HL-60 (cell line): ENCODE measurements around the gene CKAP5.

ENCODE experiments used
- GABPA ChIP-seq: IDR thresholded peaks from 2 replicates; pipeline ENCODE4 v1.6.1; 2012; ENCODE audit warnings: low read depth
- POLR2AphosphoS5 ChIP-seq: IDR thresholded peaks from 2 replicates; pipeline ENCODE4 v1.6.1; 2012; ENCODE audit warnings: low read depth
- SPI1 ChIP-seq: IDR thresholded peaks from 2 replicates; pipeline ENCODE4 v1.6.1; 2012; ENCODE audit warnings: low read depth, mild to moderate bottlenecking, borderline replicate concordance
- TF ChIP-seq, protein P1 (sequence below): IDR thresholded peaks from one replicate; pipeline ENCODE4 v1.5.1; 2011; ENCODE audit warnings: low read length, control low read depth, inconsistent platforms; ENCODE audit not compliant: insufficient read depth
- TF ChIP-seq, protein P2 (sequence below): IDR thresholded peaks from 2 replicates; pipeline ENCODE4 v1.6.1; 2012; ENCODE audit warnings: low read depth; ENCODE audit not compliant: insufficient replicate concordance

DNA sequence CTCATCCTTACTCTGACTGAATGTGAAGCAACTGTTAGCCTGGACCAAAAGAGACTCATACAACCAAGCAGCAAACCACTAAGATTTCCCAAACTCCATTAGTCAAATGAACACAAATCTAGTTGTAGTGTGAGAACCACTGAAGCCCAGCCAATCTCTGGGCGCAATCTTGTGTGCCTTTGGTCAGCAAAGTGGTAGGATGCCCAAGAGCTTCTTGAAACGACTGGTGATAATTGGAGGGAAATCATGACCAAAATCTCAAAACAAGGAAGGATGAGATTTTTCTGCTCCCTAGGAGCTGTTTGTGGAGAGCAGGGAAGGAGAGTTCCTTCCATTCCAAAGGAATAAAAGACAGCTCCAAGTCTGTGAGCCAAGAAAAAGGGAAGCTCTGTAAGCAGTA is 103.0 kb downstream of the CKAP5 start:
- TF ChIP-seq, protein P1, sequence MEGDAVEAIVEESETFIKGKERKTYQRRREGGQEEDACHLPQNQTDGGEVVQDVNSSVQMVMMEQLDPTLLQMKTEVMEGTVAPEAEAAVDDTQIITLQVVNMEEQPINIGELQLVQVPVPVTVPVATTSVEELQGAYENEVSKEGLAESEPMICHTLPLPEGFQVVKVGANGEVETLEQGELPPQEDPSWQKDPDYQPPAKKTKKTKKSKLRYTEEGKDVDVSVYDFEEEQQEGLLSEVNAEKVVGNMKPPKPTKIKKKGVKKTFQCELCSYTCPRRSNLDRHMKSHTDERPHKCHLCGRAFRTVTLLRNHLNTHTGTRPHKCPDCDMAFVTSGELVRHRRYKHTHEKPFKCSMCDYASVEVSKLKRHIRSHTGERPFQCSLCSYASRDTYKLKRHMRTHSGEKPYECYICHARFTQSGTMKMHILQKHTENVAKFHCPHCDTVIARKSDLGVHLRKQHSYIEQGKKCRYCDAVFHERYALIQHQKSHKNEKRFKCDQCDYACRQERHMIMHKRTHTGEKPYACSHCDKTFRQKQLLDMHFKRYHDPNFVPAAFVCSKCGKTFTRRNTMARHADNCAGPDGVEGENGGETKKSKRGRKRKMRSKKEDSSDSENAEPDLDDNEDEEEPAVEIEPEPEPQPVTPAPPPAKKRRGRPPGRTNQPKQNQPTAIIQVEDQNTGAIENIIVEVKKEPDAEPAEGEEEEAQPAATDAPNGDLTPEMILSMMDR: no peak
- TF ChIP-seq POLR2AphosphoS5 (no peak), SPI1 (no peak), GABPA (no peak)
- TF ChIP-seq, protein P2, sequence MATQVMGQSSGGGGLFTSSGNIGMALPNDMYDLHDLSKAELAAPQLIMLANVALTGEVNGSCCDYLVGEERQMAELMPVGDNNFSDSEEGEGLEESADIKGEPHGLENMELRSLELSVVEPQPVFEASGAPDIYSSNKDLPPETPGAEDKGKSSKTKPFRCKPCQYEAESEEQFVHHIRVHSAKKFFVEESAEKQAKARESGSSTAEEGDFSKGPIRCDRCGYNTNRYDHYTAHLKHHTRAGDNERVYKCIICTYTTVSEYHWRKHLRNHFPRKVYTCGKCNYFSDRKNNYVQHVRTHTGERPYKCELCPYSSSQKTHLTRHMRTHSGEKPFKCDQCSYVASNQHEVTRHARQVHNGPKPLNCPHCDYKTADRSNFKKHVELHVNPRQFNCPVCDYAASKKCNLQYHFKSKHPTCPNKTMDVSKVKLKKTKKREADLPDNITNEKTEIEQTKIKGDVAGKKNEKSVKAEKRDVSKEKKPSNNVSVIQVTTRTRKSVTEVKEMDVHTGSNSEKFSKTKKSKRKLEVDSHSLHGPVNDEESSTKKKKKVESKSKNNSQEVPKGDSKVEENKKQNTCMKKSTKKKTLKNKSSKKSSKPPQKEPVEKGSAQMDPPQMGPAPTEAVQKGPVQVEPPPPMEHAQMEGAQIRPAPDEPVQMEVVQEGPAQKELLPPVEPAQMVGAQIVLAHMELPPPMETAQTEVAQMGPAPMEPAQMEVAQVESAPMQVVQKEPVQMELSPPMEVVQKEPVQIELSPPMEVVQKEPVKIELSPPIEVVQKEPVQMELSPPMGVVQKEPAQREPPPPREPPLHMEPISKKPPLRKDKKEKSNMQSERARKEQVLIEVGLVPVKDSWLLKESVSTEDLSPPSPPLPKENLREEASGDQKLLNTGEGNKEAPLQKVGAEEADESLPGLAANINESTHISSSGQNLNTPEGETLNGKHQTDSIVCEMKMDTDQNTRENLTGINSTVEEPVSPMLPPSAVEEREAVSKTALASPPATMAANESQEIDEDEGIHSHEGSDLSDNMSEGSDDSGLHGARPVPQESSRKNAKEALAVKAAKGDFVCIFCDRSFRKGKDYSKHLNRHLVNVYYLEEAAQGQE: no peak
